ENCODE results near the gene GART. TPM values are rescaled to one million over a fixed set of nuclear protein-coding genes. Genes with fewer than 3 reads are reported as not detected.

The GART gene
- total RNA-seq, 1 donor from 2014 or later, result 139 TPM

DNA sequence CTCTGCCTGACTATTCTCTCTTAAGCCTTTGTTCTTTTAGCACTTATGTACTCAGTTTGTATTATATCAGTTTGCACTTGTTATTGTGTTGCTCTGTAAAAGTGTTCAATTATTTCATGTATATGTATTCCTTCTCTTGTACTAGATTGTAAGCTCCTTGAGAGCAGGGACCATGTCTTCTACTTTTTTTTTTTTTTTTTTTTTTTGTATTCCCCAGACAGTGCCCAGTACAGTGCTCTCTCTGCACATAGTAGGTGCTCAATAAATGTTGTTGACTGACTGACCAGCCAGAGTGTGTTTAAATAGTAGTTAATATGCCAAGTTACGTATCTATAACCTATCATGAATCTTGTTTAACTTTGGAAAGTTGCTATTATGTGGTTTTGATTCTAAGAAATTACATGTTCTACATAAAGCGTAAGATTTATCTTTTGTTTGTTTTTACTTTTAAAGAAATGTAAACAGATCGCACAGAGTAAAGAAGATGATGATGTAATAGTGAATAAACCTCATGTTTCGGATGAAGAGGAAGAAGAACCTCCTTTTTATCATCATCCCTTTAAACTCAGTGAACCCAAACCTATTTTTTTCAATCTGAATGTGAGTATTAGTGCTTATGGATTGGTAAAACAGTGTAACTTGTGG, 17.0 kb upstream of the GART start:
- Mint-ChIP-seq H3K27me3 (ENCODE audit: low read depth) (no peaks in the 10 kb centered on the region), H3K9me3 (no peaks in the 10 kb centered on the region), H3K4me1 (peaks cover 5% of the 10 kb centered on the region), H3K27ac (ENCODE audit: unreplicated experiment) (no peak overlapping the region), H3K36me3 (ENCODE audit: low read depth) (peaks cover 30% of the 10 kb centered on the region), H3K4me3 (no peak overlapping the region)
- DNase-seq (ENCODE audit: low read depth, low spot score), result no peak
- TF ChIP-seq, protein P1, sequence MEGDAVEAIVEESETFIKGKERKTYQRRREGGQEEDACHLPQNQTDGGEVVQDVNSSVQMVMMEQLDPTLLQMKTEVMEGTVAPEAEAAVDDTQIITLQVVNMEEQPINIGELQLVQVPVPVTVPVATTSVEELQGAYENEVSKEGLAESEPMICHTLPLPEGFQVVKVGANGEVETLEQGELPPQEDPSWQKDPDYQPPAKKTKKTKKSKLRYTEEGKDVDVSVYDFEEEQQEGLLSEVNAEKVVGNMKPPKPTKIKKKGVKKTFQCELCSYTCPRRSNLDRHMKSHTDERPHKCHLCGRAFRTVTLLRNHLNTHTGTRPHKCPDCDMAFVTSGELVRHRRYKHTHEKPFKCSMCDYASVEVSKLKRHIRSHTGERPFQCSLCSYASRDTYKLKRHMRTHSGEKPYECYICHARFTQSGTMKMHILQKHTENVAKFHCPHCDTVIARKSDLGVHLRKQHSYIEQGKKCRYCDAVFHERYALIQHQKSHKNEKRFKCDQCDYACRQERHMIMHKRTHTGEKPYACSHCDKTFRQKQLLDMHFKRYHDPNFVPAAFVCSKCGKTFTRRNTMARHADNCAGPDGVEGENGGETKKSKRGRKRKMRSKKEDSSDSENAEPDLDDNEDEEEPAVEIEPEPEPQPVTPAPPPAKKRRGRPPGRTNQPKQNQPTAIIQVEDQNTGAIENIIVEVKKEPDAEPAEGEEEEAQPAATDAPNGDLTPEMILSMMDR (conservative IDR thresholded peaks at IDR 0.05), result no peak

DNA sequence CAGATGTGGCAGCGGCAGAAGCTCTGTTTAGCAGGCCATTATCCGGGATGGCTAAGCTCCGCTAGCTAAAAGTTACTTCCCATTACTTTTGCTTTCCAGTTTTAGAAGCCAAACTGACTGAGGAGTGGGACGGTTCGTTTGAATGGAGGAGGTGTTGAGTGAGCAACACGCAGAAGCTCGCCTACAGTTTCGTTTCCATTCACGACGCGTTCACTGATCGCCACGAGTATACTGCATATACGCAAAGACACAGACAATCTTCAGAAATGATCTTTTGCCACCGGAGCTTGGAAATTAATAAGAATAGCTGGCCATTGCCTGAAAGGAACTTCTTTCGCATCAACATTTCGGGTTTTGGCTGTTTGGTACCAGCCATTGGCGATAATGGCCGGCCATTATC, 15.5 kb upstream of the GART start:
- no peaks in the 10 kb centered on the region for H3K9me3 Mint-ChIP-seq

DNA sequence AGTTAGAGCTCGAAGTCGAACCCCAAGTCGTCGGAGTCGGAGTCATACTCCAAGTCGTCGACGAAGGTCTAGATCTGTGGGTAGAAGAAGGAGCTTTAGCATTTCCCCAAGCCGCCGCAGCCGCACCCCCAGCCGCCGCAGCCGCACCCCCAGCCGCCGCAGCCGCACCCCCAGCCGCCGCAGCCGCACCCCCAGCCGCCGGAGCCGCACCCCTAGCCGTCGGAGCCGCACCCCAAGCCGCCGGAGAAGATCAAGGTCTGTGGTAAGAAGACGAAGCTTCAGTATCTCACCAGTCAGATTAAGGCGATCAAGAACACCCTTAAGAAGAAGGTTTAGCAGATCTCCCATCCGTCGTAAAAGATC, 13.0 kb upstream of the GART start:
- Mint-ChIP-seq H3K9me3 (no peaks in the 10 kb centered on the region), H3K27ac (ENCODE audit: unreplicated experiment) (no peak overlapping the region), H3K27me3 (ENCODE audit: low read depth) (no peaks in the 10 kb centered on the region), H3K4me1 (peaks cover 5% of the 10 kb centered on the region), H3K36me3 (ENCODE audit: low read depth) (peaks cover 48% of the 10 kb centered on the region), H3K4me3 (no peak overlapping the region)
- TF ChIP-seq, protein P1 (conservative IDR thresholded peaks at IDR 0.05), result no peak
- no peak for DNase-seq (ENCODE audit: low read depth, low spot score)

More for the DNA sequence above, 15.5 kb upstream of the GART start:
- H3K4me1 Mint-ChIP-seq, result peaks cover 5% of the 10 kb centered on the region
- H3K27ac Mint-ChIP-seq (ENCODE audit: unreplicated experiment), result no peak overlapping the region
- H3K4me3 Mint-ChIP-seq, result no peak overlapping the region
- H3K36me3 Mint-ChIP-seq (ENCODE audit: low read depth), result peaks cover 38% of the 10 kb centered on the region
- H3K27me3 Mint-ChIP-seq (ENCODE audit: low read depth), result no peaks in the 10 kb centered on the region
- no peak for DNase-seq (ENCODE audit: low read depth, low spot score)
- TF ChIP-seq, protein P1 (conservative IDR thresholded peaks at IDR 0.05), result no peak

GRCh38 chr21:33554236-33554981, 12.5 kb upstream of the GART start:
- Mint-ChIP-seq H3K4me1 (peaks cover 5% of the 10 kb centered on the region), H3K27me3 (ENCODE audit: low read depth) (no peaks in the 10 kb centered on the region), H3K9me3 (no peaks in the 10 kb centered on the region), H3K4me3 (no peak overlapping the region), H3K36me3 (ENCODE audit: low read depth) (peaks cover 54% of the 10 kb centered on the region), H3K27ac (ENCODE audit: unreplicated experiment) (no peak overlapping the region)
- TF ChIP-seq, protein P1 (conservative IDR thresholded peaks at IDR 0.05), result no peak
- DNase-seq (ENCODE audit: low read depth, low spot score), result no peak

DNA sequence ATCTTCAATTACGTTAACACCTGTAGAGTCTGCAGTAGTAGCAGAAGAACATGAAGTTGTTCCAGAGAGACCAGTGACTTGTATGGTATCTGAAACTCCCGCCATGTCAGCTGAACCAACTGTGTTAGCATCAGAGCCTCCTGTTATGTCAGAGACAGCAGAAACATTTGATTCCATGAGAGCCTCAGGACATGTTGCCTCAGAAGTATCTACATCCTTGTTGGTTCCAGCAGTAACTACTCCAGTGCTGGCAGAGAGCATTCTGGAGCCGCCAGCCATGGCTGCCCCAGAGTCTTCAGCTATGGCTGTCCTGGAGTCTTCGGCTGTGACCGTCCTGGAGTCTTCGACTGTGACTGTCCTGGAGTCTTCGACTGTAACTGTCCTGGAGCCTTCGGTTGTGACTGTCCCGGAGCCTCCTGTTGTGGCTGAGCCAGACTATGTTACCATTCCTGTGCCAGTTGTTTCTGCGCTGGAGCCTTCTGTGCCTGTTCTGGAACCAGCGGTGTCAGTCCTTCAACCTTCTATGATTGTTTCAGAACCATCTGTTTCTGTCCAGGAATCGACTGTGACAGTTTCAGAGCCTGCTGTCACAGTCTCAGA, 11.2 kb upstream of the GART start:
- Mint-ChIP-seq H3K4me1 (peaks cover 5% of the 10 kb centered on the region), H3K9me3 (no peaks in the 10 kb centered on the region), H3K4me3 (no peak overlapping the region), H3K27me3 (ENCODE audit: low read depth) (no peaks in the 10 kb centered on the region), H3K36me3 (ENCODE audit: low read depth) (peaks cover 50% of the 10 kb centered on the region), H3K27ac (ENCODE audit: unreplicated experiment) (no peak overlapping the region)
- no peak for DNase-seq (ENCODE audit: low read depth, low spot score)
- TF ChIP-seq, protein P1 (conservative IDR thresholded peaks at IDR 0.05), result no peak

All from neural crest cell (in vitro differentiated cells).